OCI-LY3 (cell line): ENCODE measurements around the gene METTL3.
A peak's percentile ranks its signal among the peaks of the same experiment; 100 is the strongest.

Source experiments
- H2AFZ ChIP-seq: fragments of 200-600, 300-600 bp; shearing (Covaris generic); 2 replicates; pipeline ENCODE4 v1.6.0; 2014; ENCODE audit warnings: antibody characterized with exemption, low read depth, low read length
- H3K27ac ChIP-seq: fragments of 200-600, 300-600 bp; sonication (generic); 2 replicates; pipeline ENCODE4 v1.5.1; 2014; ENCODE audit warnings: mild to moderate bottlenecking, low read length, moderate library complexity, mixed read lengths
- H3K27me3 ChIP-seq: fragments of 200-600, 300-600 bp; sonication (generic); 2 replicates; pipeline ENCODE4 v1.6.1; 2014; ENCODE audit warnings: low read depth, low read length, mixed read lengths
- H3K36me3 ChIP-seq: fragments of 200-600, 300-600 bp; sonication (generic); replicated peaks from 2 replicates; pipeline ENCODE3; 2014; ENCODE audit warnings: low read depth, low read length, mixed read lengths
- H3K4me1 ChIP-seq: fragments of 300-600, 200-600 bp; sonication (generic); 2 replicates; pipeline ENCODE4 v1.6.1; 2014; ENCODE audit warnings: low read length, mixed read lengths
- H3K4me2 ChIP-seq: fragments of 200-600, 300-600 bp; sonication (generic); 2 replicates; pipeline ENCODE4 v1.6.1; 2014; ENCODE audit warnings: low read length, mixed read lengths
- H3K4me3 ChIP-seq: fragments of 300-600, 200-600 bp; sonication (generic); 2 replicates; pipeline ENCODE4 v1.5.1; 2014; ENCODE audit warnings: antibody characterized with exemption, mild to moderate bottlenecking, low read length, moderate library complexity
- H3K79me2 ChIP-seq: fragments of 300-600, 200-600 bp; shearing (Covaris generic); 2 replicates; pipeline ENCODE4 v1.6.1; 2014; ENCODE audit warnings: mild to moderate bottlenecking, low read length, mixed read lengths
- H3K9ac ChIP-seq: fragments of 300-600, 200-600 bp; shearing (Covaris generic); 2 replicates; pipeline ENCODE4 v1.6.0; 2014; ENCODE audit warnings: mild to moderate bottlenecking, low read length, moderate library complexity
- H3K9me3 ChIP-seq: fragments of 200-600, 300-600 bp; shearing (Covaris generic); 2 replicates; pipeline ENCODE4 v1.6.1; 2014; ENCODE audit warnings: low read length, mixed read lengths; ENCODE audit not compliant: insufficient read depth
- H4K20me1 ChIP-seq: fragments of 200-600, 300-600 bp; sonication (generic); 2 replicates; pipeline ENCODE4 v1.6.1; 2016; ENCODE audit warnings: low read length, mixed read lengths; ENCODE audit not compliant: insufficient read depth
- CTCF ChIP-seq: fragments of 200-600, 300-600 bp; sonication (generic); IDR thresholded peaks from 2 replicates; pipeline ENCODE4 v1.5.1; 2014; ENCODE audit warnings: antibody characterized with exemption, low read length, low read depth
- EZH2phosphoT487 ChIP-seq: fragments of 200-600 bp; shearing (Covaris generic); IDR thresholded peaks from 2 replicates; pipeline ENCODE4 v1.6.1; 2018; ENCODE audit warnings: antibody characterized with exemption, mixed run types, low read depth

The METTL3 gene

GRCh38 chr14:21486640-21487087, 24.5 kb downstream of the METTL3 start:
- Histone ChIP-seq H3K27ac (no peak overlapping the region), H3K4me1 (no peaks in the 10 kb centered on the region), H3K4me2 (no peak overlapping the region), H3K9ac (no peak overlapping the region), H4K20me1 (no peaks in the 10 kb centered on the region), H3K79me2 (no peaks in the 10 kb centered on the region), H3K27me3 (no peaks in the 10 kb centered on the region), H2AFZ (no peak overlapping the region), H3K36me3 (peaks cover 10% of the 10 kb centered on the region), H3K4me3 (no peak overlapping the region), H3K9me3 (no peaks in the 10 kb centered on the region)
- TF ChIP-seq CTCF (no peak), EZH2phosphoT487 (no peak)

- Histone ChIP-seq H3K9me3 (no peaks in the 10 kb centered on the region), H3K9ac (peak within 1 kb of the TSS; percentile 73), H3K4me2 (peak within 1 kb of the TSS; percentile 79), H3K36me3 (no peaks in the 10 kb centered on the region), H4K20me1 (no peaks in the 10 kb centered on the region), H3K79me2 (peaks cover 27% of the 10 kb centered on the region), H3K27ac (peak within 1 kb of the TSS; percentile 57), H3K4me3 (peak within 1 kb of the TSS; percentile 92), H3K4me1 (peaks cover 12% of the 10 kb centered on the region), H2AFZ (peak within 1 kb of the TSS; percentile 76), H3K27me3 (no peaks in the 10 kb centered on the region)
- TF ChIP-seq CTCF (peak; percentile 87), EZH2phosphoT487 (no peak)
Observed at GRCh38 chr14:21476925-21477681, 34.0 kb downstream of the METTL3 start, which contains the start of the genes RAB2B and TOX4. Gene RAB2B (minus strand): TSS chr14:21476959. CDS start chr14:21476872, 87 bp downstream. Gene TOX4 (plus strand): TSS chr14:21477195. CDS start chr14:21477279, 84 bp downstream.

GRCh38 chr14:21476523-21476924, 34.6 kb downstream of the METTL3 start:
- Histone ChIP-seq H3K4me1 (peaks cover 12% of the 10 kb centered on the region), H2AFZ (peak overlapping the region; percentile 76), H3K4me3 (peak overlapping the region; percentile 92), H3K79me2 (peaks cover 27% of the 10 kb centered on the region), H4K20me1 (no peaks in the 10 kb centered on the region), H3K27me3 (no peaks in the 10 kb centered on the region), H3K4me2 (peak overlapping the region; percentile 71), H3K36me3 (no peaks in the 10 kb centered on the region), H3K9me3 (no peaks in the 10 kb centered on the region), H3K27ac (peak overlapping the region; percentile 57), H3K9ac (peak overlapping the region; percentile 73)
- TF ChIP-seq EZH2phosphoT487 = no peak
- TF ChIP-seq CTCF = no peak

- Histone ChIP-seq H3K4me1 (peaks cover 12% of the 10 kb centered on the region), H3K27me3 (no peaks in the 10 kb centered on the region), H3K79me2 (peaks cover 24% of the 10 kb centered on the region), H3K9me3 (no peaks in the 10 kb centered on the region), H3K27ac (peak overlapping the region; percentile 57), H3K36me3 (no peaks in the 10 kb centered on the region), H4K20me1 (no peaks in the 10 kb centered on the region), H3K4me2 (peak overlapping the region; percentile 71), H3K4me3 (peak overlapping the region; percentile 92), H3K9ac (peak overlapping the region; percentile 73), H2AFZ (peak overlapping the region; percentile 76)
- no peak for TF ChIP-seq EZH2phosphoT487
- no peak for TF ChIP-seq CTCF
Observed at GRCh38 chr14:21475767-21476522, 35.2 kb downstream of the METTL3 start.
